ENCODE results near the gene ATP5MC2.
A peak's percentile ranks its signal among the peaks of the same experiment; 100 is the strongest.

The ATP5MC2 gene

GRCh38 chr12:53713516-53713915 is 37.6 kb upstream of the ATP5MC2 start:
- no peak for DNase-seq (ENCODE audit: low read depth)
- TF ChIP-seq CTCF (IDR thresholded peaks at IDR 0.05; ENCODE audit: low read length, missing control alignments): no peak
- no peak overlapping the region for H3K4me3 ChIP-seq (replicated peaks; ENCODE audit: low read depth, low read length)

DNA sequence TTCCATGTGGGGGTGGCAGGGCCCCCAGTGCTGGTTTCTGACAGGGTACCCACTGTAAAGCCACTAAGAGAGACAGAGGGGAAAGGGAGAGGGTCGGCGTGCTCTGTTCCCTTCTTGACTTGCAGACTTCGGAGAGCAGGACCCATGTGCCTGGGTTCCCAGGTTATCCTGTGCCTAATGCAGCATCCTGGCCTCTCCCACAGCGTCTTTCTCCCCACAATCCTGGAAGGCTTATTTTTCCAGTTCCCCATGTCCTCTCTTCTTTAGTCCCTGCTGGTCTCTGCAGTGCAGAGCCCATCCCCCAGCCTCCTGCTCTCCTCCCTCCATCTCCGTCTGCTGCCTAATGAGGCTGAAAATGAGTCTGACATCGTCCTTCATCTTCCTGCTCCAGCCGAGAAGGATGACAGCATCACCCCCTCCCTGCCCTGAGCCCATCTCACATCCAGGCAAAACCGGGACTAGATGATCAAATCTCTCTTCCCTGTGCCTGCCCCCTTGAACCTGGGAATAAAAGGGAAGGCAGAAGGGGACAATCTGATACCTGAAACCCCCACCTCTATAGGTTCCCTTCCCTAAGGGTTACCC is 36.3 kb upstream of the ATP5MC2 start:
- no peak overlapping the region for H3K4me3 ChIP-seq (replicated peaks; ENCODE audit: low read depth, low read length)
- TF ChIP-seq CTCF (IDR thresholded peaks at IDR 0.05; ENCODE audit: low read length, missing control alignments): no peak
- no peak for DNase-seq (ENCODE audit: low read depth)

DNA sequence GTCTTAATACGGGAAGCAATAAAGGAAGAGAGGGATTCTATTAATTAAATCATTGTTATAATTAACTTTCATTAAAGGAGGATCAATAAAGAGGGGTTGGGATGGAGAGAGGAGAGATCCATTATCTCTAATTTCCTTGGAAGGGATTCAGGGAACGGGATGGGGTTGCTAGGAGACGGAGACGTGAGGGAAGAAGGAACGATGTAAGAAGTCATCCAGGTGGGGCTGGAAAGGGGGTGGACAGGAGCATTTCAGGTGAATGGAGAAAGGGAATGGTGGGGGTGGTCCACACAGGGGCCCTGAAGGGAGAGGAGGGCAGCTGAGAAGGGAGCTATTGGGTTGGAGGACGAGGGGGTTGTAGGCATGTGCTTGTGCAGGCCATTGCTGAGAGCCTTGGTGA is 34.2 kb upstream of the ATP5MC2 start:
- no peak for TF ChIP-seq CTCF (IDR thresholded peaks at IDR 0.05; ENCODE audit: low read length, missing control alignments)
- DNase-seq (ENCODE audit: low read depth): no peak
- H3K4me3 ChIP-seq (replicated peaks; ENCODE audit: low read depth, low read length): no peak overlapping the region

- no peak for DNase-seq (ENCODE audit: low read depth)
- no peak for TF ChIP-seq CTCF (IDR thresholded peaks at IDR 0.05; ENCODE audit: low read length, missing control alignments)
- no peak overlapping the region for H3K4me3 ChIP-seq (replicated peaks; ENCODE audit: low read depth, low read length)
These were observed 33.8 kb upstream of the ATP5MC2 start for GRCh38 chr12:53709671-53710070.

DNA sequence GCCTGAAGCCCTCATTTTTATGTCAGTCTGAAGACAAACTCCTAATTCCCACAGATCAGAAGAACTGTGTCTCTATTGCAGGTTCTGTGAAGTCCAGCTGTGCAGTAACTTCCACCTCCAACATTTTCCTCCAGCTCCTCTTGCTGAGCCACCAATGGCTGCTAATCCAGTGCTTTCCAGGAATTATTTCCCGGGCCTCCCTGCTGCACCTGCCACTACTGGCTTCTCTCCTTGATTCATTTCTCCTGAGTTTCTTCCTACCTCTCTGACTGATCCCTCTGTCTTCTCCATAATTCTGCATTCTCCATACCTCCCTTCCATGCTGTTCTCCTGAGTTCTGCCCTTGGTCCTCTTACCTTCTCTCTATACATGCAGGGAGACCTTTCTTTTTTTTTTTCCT is 30.2 kb upstream of the ATP5MC2 start:
- no peak for DNase-seq (ENCODE audit: low read depth)
- no peak overlapping the region for H3K4me3 ChIP-seq (replicated peaks; ENCODE audit: low read depth, low read length)
- TF ChIP-seq CTCF (IDR thresholded peaks at IDR 0.05; ENCODE audit: low read length, missing control alignments): no peak

- DNase-seq (ENCODE audit: low read depth): no peak
- TF ChIP-seq CTCF (IDR thresholded peaks at IDR 0.05; ENCODE audit: low read length, missing control alignments): no peak
- no peak overlapping the region for H3K4me3 ChIP-seq (replicated peaks; ENCODE audit: low read depth, low read length)
These were observed 27.9 kb upstream of the ATP5MC2 start for GRCh38 chr12:53703756-53704155.

DNA sequence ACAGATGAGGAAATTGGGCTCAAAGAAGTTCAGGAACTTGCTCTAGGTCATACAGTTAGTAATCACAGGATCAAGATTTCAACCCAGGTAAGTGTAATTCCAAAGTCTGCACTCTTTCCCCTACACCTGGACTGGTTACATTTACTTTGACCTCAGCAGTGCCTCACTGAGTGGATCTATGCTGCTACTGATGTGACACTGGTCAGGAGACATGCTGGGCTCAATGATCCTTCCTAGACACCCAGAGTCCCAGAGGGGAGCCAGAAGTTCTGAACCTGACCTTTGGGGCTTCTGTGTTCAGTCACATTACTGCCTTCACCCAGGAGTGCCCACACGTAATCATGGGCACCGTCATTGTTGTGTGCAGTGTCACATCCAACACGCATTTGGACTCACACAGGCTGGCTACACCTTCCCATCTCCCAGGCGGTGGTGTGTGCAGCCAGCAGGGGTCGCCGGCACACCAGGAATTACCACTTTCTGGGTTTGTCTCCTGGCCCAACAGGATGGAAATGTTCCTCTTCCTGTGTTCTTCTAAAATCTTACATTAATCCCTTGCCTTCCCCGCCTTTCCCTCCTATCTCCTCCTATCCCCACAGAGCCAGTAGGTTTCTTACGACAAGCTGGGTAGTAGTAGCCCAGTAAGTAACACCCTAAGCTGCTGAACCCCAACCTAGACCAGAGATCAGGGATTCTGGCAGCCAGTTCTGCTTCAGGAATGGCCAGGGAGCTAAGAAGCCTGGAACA is 25.8 kb upstream of the ATP5MC2 start:
- H3K4me3 ChIP-seq (replicated peaks; ENCODE audit: low read depth, low read length): no peak overlapping the region
- peak; percentile 96 for TF ChIP-seq CTCF (IDR thresholded peaks at IDR 0.05; ENCODE audit: low read length, missing control alignments)
- DNase-seq (ENCODE audit: low read depth): peak; percentile 79
